Measurements from ENCODE around the gene SPRYD7. TPM values are rescaled to one million over a fixed set of nuclear protein-coding genes. Genes with fewer than 3 reads are reported as not detected.
"Not testable (repeated sequence)": the region's sequence is repeated elsewhere in the genome, so short reads cannot be mapped to it uniquely, and the experiment has no call there.

SPRYD7 gene
- polyA plus RNA-seq, 1 experiment, result 3.3 TPM

- H3K36me3 ChIP-seq (ENCODE audit: control insufficient read depth, insufficient read depth, low read length), result no peaks in the 10 kb centered on the region
- CTCF ChIA-PET, result no interaction called here
- no peaks in the 10 kb centered on the region for H3K27me3 ChIP-seq (ENCODE audit: control insufficient read depth, insufficient read depth, low read length)
- TF ChIP-seq, protein P1, sequence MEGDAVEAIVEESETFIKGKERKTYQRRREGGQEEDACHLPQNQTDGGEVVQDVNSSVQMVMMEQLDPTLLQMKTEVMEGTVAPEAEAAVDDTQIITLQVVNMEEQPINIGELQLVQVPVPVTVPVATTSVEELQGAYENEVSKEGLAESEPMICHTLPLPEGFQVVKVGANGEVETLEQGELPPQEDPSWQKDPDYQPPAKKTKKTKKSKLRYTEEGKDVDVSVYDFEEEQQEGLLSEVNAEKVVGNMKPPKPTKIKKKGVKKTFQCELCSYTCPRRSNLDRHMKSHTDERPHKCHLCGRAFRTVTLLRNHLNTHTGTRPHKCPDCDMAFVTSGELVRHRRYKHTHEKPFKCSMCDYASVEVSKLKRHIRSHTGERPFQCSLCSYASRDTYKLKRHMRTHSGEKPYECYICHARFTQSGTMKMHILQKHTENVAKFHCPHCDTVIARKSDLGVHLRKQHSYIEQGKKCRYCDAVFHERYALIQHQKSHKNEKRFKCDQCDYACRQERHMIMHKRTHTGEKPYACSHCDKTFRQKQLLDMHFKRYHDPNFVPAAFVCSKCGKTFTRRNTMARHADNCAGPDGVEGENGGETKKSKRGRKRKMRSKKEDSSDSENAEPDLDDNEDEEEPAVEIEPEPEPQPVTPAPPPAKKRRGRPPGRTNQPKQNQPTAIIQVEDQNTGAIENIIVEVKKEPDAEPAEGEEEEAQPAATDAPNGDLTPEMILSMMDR (IDR thresholded peaks at IDR 0.05; ENCODE audit: insufficient read depth, low read depth, low read length), result no peak
- DNase-seq (ENCODE audit: low read depth), result no peak
- POLR2A ChIA-PET, result interaction anchor here (0.5 kb wide), 1 partner anchor 17 kb away, joined by 8 read pairs; no protein-coding TSS in a partner anchor
- H3K4me3 ChIP-seq (ENCODE audit: low read depth, low read length), result no peak overlapping the region
Observed at GRCh38 chr13:49956131-49956530, 20.0 kb upstream of the SPRYD7 start.

- no peak for DNase-seq (ENCODE audit: low read depth)
- Histone ChIP-seq H3K36me3 (ENCODE audit: control insufficient read depth, insufficient read depth, low read length) (no peaks in the 10 kb centered on the region), H3K27me3 (ENCODE audit: control insufficient read depth, insufficient read depth, low read length) (no peaks in the 10 kb centered on the region), H3K4me3 (ENCODE audit: low read depth, low read length) (no peak overlapping the region)
- ChIA-PET CTCF (interaction anchor here (1.1 kb wide), 1 partner anchor 18 kb away, joined by 4 read pairs; the partner anchor contains the start of gene SPRYD7), POLR2A (no interaction called here)
- TF ChIP-seq, protein P1 (IDR thresholded peaks at IDR 0.05; ENCODE audit: insufficient read depth, low read depth, low read length), result no peak
Observed at GRCh38 chr13:49954674-49955455, 18.7 kb upstream of the SPRYD7 start.

DNA sequence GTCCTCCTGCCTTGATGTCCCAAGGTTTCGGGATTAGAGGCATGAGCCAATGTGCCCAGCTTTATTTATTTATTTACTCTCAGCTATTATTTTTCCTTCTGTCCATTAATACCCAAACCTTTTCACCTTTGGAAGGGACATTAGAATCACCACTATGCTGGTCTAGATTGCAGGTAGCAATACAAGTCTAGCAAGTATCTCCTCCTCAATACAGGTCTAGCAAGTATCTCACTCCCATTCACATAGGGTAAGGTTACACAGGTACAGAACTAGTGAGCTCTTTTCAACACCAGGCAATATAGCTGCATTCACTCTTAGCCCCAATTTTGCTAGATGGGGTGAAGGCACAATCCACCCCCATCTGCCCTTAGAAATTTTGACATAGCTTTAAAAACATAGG, 17.4 kb upstream of the SPRYD7 start:
- Histone ChIP-seq H3K4me3 (ENCODE audit: low read depth, low read length) (no peak overlapping the region), H3K27me3 (ENCODE audit: control insufficient read depth, insufficient read depth, low read length) (no peaks in the 10 kb centered on the region), H3K36me3 (ENCODE audit: control insufficient read depth, insufficient read depth, low read length) (no peaks in the 10 kb centered on the region)
- DNase-seq (ENCODE audit: low read depth), result no peak
- ChIA-PET CTCF (interaction anchor here (0.7 to 1.2 kb wide), 3 partner anchors 12 to 23 kb away, joined by 3 to 4 read pairs (median 3); partner anchors contain the start of gene SPRYD7), POLR2A (no interaction called here)
- TF ChIP-seq, protein P1 (IDR thresholded peaks at IDR 0.05; ENCODE audit: insufficient read depth, low read depth, low read length), result no peak

DNA sequence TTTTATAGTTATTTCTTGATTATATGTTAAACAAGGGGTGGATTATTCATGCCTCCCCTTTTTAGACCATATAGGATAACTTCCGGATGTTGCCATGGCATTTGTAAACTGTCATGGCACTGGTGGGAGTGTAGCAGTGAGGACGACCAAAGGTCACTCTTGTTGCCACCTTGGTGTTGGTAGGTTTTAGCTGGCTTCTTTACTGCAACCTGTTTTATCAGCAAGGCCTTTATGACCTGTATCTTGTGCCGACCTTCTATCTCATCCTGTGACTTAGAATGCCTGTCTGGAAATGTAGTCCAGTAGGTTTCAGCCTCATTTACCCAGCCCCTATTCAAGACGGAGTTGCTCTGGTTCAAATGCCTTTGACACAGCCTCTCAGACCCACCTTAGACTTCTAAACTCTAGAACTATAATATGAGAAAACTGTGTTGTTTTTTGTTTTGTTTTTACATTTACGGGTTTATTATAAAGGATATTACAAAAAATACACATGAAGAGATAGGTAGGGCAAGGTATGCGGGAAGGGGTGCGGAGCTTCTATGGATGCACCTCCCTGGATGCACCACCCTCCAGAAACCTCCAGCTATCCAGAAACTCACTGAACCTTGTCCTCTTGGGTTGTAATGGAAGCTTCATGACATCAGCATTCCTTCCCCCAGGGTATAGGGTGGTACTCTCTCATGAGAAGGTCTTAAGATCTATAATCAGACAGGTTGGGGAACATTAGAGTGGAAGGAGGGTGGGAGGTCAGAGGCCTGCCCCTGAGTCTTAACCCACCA, 15.8 kb upstream of the SPRYD7 start:
- H3K27me3 ChIP-seq (ENCODE audit: control insufficient read depth, insufficient read depth, low read length), result no peaks in the 10 kb centered on the region
- H3K36me3 ChIP-seq (ENCODE audit: control insufficient read depth, insufficient read depth, low read length), result no peaks in the 10 kb centered on the region
- H3K4me3 ChIP-seq (ENCODE audit: low read depth, low read length), result no peak overlapping the region
- POLR2A ChIA-PET, result no interaction called here
- DNase-seq (ENCODE audit: low read depth), result no peak
- TF ChIP-seq, protein P1 (IDR thresholded peaks at IDR 0.05; ENCODE audit: insufficient read depth, low read depth, low read length), result no peak
- CTCF ChIA-PET, result interaction anchor here (1.0 kb wide), 1 partner anchor 24 kb away, joined by 3 read pairs; no protein-coding TSS in a partner anchor

GRCh38 chr13:49948777-49949270, 12.7 kb upstream of the SPRYD7 start:
- H3K27me3 ChIP-seq (ENCODE audit: control insufficient read depth, insufficient read depth, low read length); H3K36me3 ChIP-seq (ENCODE audit: control insufficient read depth, insufficient read depth, low read length); POLR2A ChIA-PET; H3K4me3 ChIP-seq (ENCODE audit: low read depth, low read length); DNase-seq (ENCODE audit: low read depth): not testable (repeated sequence)
- CTCF ChIA-PET, result interaction anchor here (1.8 kb wide), 1 partner anchor 13 kb away, joined by 5 read pairs; the partner anchor contains the start of gene SPRYD7

Measured in BJ (cell line).